Activated CD4-positive, CD25-positive, alpha-beta regulatory T cell (primary cell): ENCODE measurements around the gene KMT5B.

Experiments
- DNase-seq, 4 experiments: peaks; one replicate each; lab custom pipeline; 2025; lab: John Stamatoyannopoulos, UW

KMT5B gene

GRCh38 chr11:68117853-68118470 is 95.1 kb downstream of the KMT5B start:
- DNase-seq = no peak

- no peak for DNase-seq
These were observed 96.1 kb downstream of the KMT5B start for GRCh38 chr11:68116974-68117373.

DNA sequence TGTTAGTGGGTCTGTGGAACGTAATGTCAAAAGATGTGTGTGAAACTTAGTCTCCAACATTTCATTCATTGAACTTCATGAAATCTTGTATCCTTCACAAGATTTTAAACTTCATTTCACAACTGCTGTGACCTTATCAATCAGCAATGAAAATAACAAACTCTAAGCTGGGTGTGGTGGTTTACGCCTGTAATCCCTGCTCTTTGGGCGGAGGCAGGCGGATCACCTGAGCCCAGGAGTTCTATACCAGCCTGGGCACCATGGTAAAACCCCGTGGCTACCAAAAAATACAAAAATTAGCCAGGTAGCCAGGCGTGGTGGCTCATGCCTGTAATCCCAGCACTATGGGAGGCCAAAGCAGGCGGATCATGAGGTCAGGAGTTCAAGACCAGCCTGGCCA is 97.0 kb downstream of the KMT5B start:
- DNase-seq = no peak

GRCh38 chr11:68115285-68115684 is 97.8 kb downstream of the KMT5B start:
- no peak for DNase-seq

- no peak for DNase-seq
These were observed 99.1 kb downstream of the KMT5B start for GRCh38 chr11:68113986-68114385.

DNA sequence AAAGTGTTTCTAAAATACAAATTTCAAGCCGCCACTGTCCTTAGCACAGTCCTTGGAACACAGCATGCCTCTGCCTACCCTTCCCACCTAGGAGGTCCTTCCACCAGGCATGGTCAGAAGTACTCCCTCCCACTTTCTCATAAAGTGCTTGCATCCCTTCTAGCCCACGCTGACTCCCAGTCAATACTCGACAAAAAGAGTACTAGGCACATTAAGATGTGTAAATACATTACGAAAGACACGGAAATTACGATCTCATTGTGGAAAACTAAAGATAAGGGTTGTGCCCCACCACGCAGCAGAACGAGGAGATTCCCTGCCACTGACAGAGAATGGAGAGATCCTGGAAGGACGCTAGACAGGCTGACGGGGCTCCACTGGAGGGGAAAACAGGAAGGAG is 105.4 kb downstream of the KMT5B start:
- DNase-seq = no peak

DNA sequence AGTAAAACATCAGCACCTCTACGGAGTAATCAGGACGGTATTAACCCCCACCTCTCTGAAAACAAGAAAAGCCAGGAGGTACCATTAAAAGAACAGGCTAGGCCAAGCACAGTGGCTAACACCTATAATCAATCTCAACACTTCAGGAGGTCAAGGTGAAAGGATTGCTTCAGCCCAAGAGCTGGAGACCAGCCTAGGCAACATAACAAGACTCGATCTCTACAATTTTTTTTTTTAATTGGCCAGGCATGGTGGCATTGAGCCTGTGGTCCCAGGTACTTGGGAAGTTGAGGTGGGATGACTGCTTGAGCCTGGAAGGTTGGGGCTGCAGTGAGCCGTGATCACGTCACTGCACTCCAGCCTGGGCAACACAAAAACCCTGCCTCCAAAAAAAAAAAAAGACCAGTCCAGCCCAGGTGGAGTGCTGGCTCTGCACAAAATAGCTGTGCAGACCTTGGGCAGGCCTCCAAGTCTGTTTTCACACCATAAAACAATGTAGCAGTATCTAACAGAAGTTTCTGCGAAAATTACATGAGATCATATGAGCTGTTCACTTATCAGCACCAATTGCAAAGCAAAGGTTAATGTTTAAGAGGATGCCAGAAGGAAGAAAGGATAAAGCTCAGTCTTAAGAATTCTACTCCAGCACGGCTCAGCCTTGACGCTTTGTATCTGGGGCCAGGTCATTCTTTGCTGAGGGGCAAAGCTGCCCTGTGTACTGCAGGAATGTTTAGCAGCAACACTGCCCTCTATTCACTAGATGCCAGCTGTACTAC is 106.7 kb downstream of the KMT5B start:
- DNase-seq = no peak
